GM23338 (cell line): Measurements from ENCODE around the gene ERFE. TPM values are rescaled to one million over a fixed set of nuclear protein-coding genes. Genes with fewer than 3 reads are reported as not detected.

Experiments used
- ATAC-seq: fragments of 200-7000 bp; cut with Tn5 transposase; 3 replicates; pipeline ENCODE4 v1.9.1; 2020
- DNase-seq: peaks from one replicate; pipeline ENCODE4 v3.0.0-alpha.2; 2015; ENCODE audit warnings: low spot score
- H2AFZ ChIP-seq: fragments of 200-600 bp; sonication (generic); 2 replicates; pipeline ENCODE4 v1.8.0; 2016; ENCODE audit warnings: antibody characterized with exemption, mild to moderate bottlenecking, moderate library complexity
- H3F3A ChIP-seq: fragments of 200-600 bp; sonication (generic); replicated peaks from 2 replicates; pipeline ENCODE4 v1.8.0; 2017; ENCODE audit warnings: antibody characterized with exemption, mixed run types, low read depth
- H3K27ac ChIP-seq: fragments of 200-600 bp; sonication (generic); 2 replicates; pipeline ENCODE4 v1.6.1; 2016; ENCODE audit warnings: low read depth
- H3K27me3 ChIP-seq: fragments of 200-600 bp; sonication (generic); 2 replicates; pipeline ENCODE4 v1.8.0; 2016; ENCODE audit warnings: mild to moderate bottlenecking, mixed run types, moderate library complexity; ENCODE audit not compliant: insufficient read depth
- H3K36me3 ChIP-seq: fragments of 200-600 bp; sonication (generic); 2 replicates; pipeline ENCODE4 v1.8.0; 2016; ENCODE audit warnings: mild to moderate bottlenecking; ENCODE audit not compliant: insufficient read depth
- H3K4me1 ChIP-seq: fragments of 200-600 bp; sonication (generic); 2 replicates; pipeline ENCODE4 v1.8.0; 2016; ENCODE audit warnings: mild to moderate bottlenecking, moderate library complexity; ENCODE audit not compliant: insufficient read depth
- H3K4me2 ChIP-seq: fragments of 200-600 bp; sonication (generic); 2 replicates; pipeline ENCODE4 v1.7.1; 2017; ENCODE audit warnings: mixed run types
- H3K4me3 ChIP-seq: fragments of 200-600 bp; sonication (generic); 2 replicates; pipeline ENCODE4 v1.6.1; 2016; ENCODE audit warnings: mixed run types
- H3K79me2 ChIP-seq: fragments of 200-600 bp; sonication (generic); replicated peaks from 2 replicates; pipeline ENCODE4 v1.8.0; 2017; ENCODE audit warnings: mild to moderate bottlenecking; ENCODE audit not compliant: insufficient read depth
- H3K9me2 ChIP-seq: fragments of 200-600 bp; sonication (generic); 2 replicates; pipeline ENCODE4 v1.8.0; 2017; ENCODE audit not compliant: insufficient read depth
- H4K20me1 ChIP-seq: fragments of 200-600 bp; sonication (generic); replicated peaks from 2 replicates; pipeline ENCODE4 v1.8.0; 2017; ENCODE audit warnings: mild to moderate bottlenecking; ENCODE audit not compliant: insufficient read depth
- H3K27ac Mint-ChIP-seq: 2 replicates; pipeline ENCODE4 v1.8.0; 2020; ENCODE audit warnings: inconsistent platforms, mild to moderate bottlenecking, moderate library complexity, mixed read lengths
- H3K27me3 Mint-ChIP-seq: 3 replicates; pipeline ENCODE4 v1.8.0; 2022; ENCODE audit warnings: low read depth, mild to moderate bottlenecking, moderate library complexity, mixed read lengths, inconsistent platforms; ENCODE audit not compliant: insufficient read depth, poor library complexity
- H3K36me3 Mint-ChIP-seq: 3 replicates; pipeline ENCODE4 v1.8.0; 2021; ENCODE audit warnings: low read depth, mild to moderate bottlenecking, inconsistent platforms, moderate library complexity, mixed read lengths
- H3K4me1 Mint-ChIP-seq: 3 replicates; pipeline ENCODE4 v1.8.0; 2020; ENCODE audit warnings: mild to moderate bottlenecking, inconsistent platforms, mixed read lengths
- H3K4me3 Mint-ChIP-seq: 3 replicates; pipeline ENCODE4 v1.8.0; 2021; ENCODE audit warnings: moderate library complexity, mild to moderate bottlenecking, inconsistent platforms, mixed read lengths
- H3K9me3 Mint-ChIP-seq: 3 replicates; pipeline ENCODE4 v1.8.0; 2020; ENCODE audit warnings: moderate library complexity, mild to moderate bottlenecking, inconsistent platforms, mixed read lengths
- CREB1 ChIP-seq: fragments of 250-450 bp; sonication (Bioruptor Pico); IDR thresholded peaks from 2 replicates; pipeline ENCODE4 v1.5.0; 2020; ENCODE audit warnings: low read depth, mild to moderate bottlenecking, moderate library complexity
- EZH2 ChIP-seq: fragments of 200-600 bp; sonication (generic); IDR thresholded peaks from one replicate; pipeline ENCODE4 v1.8.0; 2017; ENCODE audit warnings: antibody characterized with exemption, mild to moderate bottlenecking, low read depth; ENCODE audit not compliant: unreplicated experiment
- EZH2phosphoT487 ChIP-seq: fragments of 200-600 bp; sonication (generic); IDR thresholded peaks from one replicate; pipeline ENCODE4 v1.8.1; 2018; ENCODE audit warnings: antibody characterized with exemption; ENCODE audit not compliant: unreplicated experiment
- JUNB ChIP-seq: IDR thresholded peaks from one replicate; pipeline ENCODE4 v1.6.1; 2016; ENCODE audit warnings: antibody characterized with exemption; ENCODE audit not compliant: unreplicated experiment
- NANOG ChIP-seq: IDR thresholded peaks from 2 replicates; pipeline ENCODE4 v1.6.1; 2016; ENCODE audit warnings: antibody characterized with exemption, borderline replicate concordance
- POLR2AphosphoS5 ChIP-seq: IDR thresholded peaks from 2 replicates; pipeline ENCODE4 v1.6.1; 2016; ENCODE audit warnings: antibody characterized with exemption, low read depth
- STAT1 ChIP-seq: IDR thresholded peaks from one replicate; pipeline ENCODE4 v1.6.1; 2016; ENCODE audit warnings: antibody characterized with exemption; ENCODE audit not compliant: unreplicated experiment
- ZNF114 ChIP-seq: fragments of 250-450 bp; sonication (Bioruptor Pico); IDR thresholded peaks from 2 replicates; pipeline ENCODE4 v1.5.0; 2020; ENCODE audit warnings: mild to moderate bottlenecking, moderate library complexity
- ZNF331 ChIP-seq: fragments of 250-450 bp; sonication (Bioruptor Pico); IDR thresholded peaks from 2 replicates; pipeline ENCODE4 v1.5.0; 2020; ENCODE audit warnings: low read depth, mild to moderate bottlenecking, moderate library complexity
- polyA plus RNA-seq: library from polyadenylated mRNA; unstranded; fragments of >200 nt; fragmentation: Nextera tagmentation; extraction: Ambion mirVana; gene quantifications from 2 replicates; pipeline ENCODE4 v1.2.1, GENCODE V29; 2016
- total RNA-seq: library from RNA; depleted of rRNA; stranded (reverse); fragments of >200 nt; shearing (Covaris generic); gene quantifications from 2 replicates; pipeline ENCODE4 v1.2.3, GENCODE V29; 2014
- TF ChIP-seq, protein P1 (sequence below): IDR thresholded peaks from one replicate; pipeline ENCODE4 v1.6.1; 2018; ENCODE audit warnings: antibody characterized with exemption; ENCODE audit not compliant: unreplicated experiment
- TF ChIP-seq, protein P2 (sequence below): fragments of 250-450 bp; sonication (Bioruptor Pico); IDR thresholded peaks from 2 replicates; pipeline ENCODE4 v1.5.0; 2020; ENCODE audit warnings: mild to moderate bottlenecking, moderate library complexity
- TF ChIP-seq, protein P3 (sequence below): IDR thresholded peaks from 2 replicates; pipeline ENCODE4 v1.6.1; 2016; ENCODE audit warnings: antibody characterized with exemption
- TF ChIP-seq, protein P4 (sequence below), 2 experiments: fragments of 200-600 bp in 1 of 2; sonication (generic) in 1 of 2; conservative IDR thresholded peaks; 2 replicates each; pipeline versions ENCODE4 v1.5.1 to v1.6.1; 2016 to 2017; ENCODE audit warnings: antibody characterized with exemption in 2 of 2, low read depth in 2 of 2, mild to moderate bottlenecking in 2 of 2, moderate library complexity in 1 of 2

Gene ERFE
- total and polyA plus RNA-seq, 2 experiments from 2014 or later, result 1.0 to 3.3 TPM

DNA sequence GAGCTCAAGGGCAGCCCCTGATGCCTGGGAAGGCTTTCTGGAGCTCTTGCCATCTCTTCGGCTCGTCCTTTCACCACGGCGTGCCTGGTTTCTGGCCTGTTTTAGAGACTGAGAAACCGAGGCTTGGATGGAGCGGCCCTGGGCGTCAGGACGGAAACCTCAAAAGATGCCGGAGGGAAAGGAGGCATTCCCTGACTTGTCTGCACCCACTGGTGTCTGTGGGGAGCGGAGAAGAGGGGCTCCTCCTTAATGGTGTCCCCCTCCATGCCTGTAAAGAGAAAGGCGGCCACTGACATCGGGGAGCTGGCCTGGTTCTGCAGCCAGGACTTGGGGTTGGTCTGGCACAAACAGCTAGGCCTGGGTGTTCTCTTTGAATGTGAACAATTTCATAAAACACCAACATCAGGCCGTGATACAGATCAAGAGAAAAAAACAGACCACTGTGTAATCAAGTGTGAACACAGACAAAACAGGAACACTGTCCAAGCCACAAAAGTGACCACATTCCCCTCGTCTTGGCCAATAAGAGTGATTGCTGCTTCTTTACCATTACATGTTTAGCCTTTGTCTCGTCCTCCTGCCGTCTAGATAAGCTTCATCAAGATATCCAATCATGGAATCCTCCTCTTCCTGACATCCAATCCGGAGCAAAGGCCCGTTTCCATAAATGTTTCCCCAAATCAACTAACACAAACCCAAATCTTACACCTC, 45.4 kb downstream of the ERFE start:
- H3K4me1 ChIP-seq, result peaks cover 17% of the 10 kb centered on the region
- H3K4me2 ChIP-seq, result peak overlapping the region; percentile 83
- H2AFZ ChIP-seq, result peak overlapping the region; percentile 99
- Mint-ChIP-seq H3K4me1 (peaks cover 6% of the 10 kb centered on the region), H3K36me3 (peaks cover 4% of the 10 kb centered on the region; the same call in 1 of the 3 replicates), H3K27me3 (peaks cover 6% of the 10 kb centered on the region), H3K27ac (no peak overlapping the region), H3K4me3 (peak overlapping the region; percentile 79), H3K9me3 (peaks cover 9% of the 10 kb centered on the region)
- DNase-seq (no peak), ATAC-seq (peak; percentile 20; the same call in 2 of the 3 replicates)
- peak overlapping the region; percentile 57 for H3K4me3 ChIP-seq
- peaks cover 8% of the 10 kb centered on the region; the same call in 1 of the 2 replicates for H3K27me3 ChIP-seq
- H3F3A ChIP-seq, result no peaks in the 10 kb centered on the region
- H3K9me2 ChIP-seq, result 0 out of 2 replicates have a peak, but pooled peaks cover 4% of the 10 kb centered on the region
- peaks cover 39% of the 10 kb centered on the region for H3K79me2 ChIP-seq
- H3K27ac ChIP-seq, result no peak overlapping the region
- H4K20me1 ChIP-seq, result peaks cover 33% of the 10 kb centered on the region
- TF ChIP-seq ZNF114 (CRISPR knock-in tag) (no peak), EZH2phosphoT487 (no peak), NANOG (no peak), JUNB (no peak), CREB1 (CRISPR knock-in tag) (no peak), EZH2 (no peak), STAT1 (no peak), ZNF331 (CRISPR knock-in tag) (no peak), POLR2AphosphoS5 (no peak)
- TF ChIP-seq, protein P1, sequence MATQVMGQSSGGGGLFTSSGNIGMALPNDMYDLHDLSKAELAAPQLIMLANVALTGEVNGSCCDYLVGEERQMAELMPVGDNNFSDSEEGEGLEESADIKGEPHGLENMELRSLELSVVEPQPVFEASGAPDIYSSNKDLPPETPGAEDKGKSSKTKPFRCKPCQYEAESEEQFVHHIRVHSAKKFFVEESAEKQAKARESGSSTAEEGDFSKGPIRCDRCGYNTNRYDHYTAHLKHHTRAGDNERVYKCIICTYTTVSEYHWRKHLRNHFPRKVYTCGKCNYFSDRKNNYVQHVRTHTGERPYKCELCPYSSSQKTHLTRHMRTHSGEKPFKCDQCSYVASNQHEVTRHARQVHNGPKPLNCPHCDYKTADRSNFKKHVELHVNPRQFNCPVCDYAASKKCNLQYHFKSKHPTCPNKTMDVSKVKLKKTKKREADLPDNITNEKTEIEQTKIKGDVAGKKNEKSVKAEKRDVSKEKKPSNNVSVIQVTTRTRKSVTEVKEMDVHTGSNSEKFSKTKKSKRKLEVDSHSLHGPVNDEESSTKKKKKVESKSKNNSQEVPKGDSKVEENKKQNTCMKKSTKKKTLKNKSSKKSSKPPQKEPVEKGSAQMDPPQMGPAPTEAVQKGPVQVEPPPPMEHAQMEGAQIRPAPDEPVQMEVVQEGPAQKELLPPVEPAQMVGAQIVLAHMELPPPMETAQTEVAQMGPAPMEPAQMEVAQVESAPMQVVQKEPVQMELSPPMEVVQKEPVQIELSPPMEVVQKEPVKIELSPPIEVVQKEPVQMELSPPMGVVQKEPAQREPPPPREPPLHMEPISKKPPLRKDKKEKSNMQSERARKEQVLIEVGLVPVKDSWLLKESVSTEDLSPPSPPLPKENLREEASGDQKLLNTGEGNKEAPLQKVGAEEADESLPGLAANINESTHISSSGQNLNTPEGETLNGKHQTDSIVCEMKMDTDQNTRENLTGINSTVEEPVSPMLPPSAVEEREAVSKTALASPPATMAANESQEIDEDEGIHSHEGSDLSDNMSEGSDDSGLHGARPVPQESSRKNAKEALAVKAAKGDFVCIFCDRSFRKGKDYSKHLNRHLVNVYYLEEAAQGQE, result no peak
- TF ChIP-seq, protein P2, sequence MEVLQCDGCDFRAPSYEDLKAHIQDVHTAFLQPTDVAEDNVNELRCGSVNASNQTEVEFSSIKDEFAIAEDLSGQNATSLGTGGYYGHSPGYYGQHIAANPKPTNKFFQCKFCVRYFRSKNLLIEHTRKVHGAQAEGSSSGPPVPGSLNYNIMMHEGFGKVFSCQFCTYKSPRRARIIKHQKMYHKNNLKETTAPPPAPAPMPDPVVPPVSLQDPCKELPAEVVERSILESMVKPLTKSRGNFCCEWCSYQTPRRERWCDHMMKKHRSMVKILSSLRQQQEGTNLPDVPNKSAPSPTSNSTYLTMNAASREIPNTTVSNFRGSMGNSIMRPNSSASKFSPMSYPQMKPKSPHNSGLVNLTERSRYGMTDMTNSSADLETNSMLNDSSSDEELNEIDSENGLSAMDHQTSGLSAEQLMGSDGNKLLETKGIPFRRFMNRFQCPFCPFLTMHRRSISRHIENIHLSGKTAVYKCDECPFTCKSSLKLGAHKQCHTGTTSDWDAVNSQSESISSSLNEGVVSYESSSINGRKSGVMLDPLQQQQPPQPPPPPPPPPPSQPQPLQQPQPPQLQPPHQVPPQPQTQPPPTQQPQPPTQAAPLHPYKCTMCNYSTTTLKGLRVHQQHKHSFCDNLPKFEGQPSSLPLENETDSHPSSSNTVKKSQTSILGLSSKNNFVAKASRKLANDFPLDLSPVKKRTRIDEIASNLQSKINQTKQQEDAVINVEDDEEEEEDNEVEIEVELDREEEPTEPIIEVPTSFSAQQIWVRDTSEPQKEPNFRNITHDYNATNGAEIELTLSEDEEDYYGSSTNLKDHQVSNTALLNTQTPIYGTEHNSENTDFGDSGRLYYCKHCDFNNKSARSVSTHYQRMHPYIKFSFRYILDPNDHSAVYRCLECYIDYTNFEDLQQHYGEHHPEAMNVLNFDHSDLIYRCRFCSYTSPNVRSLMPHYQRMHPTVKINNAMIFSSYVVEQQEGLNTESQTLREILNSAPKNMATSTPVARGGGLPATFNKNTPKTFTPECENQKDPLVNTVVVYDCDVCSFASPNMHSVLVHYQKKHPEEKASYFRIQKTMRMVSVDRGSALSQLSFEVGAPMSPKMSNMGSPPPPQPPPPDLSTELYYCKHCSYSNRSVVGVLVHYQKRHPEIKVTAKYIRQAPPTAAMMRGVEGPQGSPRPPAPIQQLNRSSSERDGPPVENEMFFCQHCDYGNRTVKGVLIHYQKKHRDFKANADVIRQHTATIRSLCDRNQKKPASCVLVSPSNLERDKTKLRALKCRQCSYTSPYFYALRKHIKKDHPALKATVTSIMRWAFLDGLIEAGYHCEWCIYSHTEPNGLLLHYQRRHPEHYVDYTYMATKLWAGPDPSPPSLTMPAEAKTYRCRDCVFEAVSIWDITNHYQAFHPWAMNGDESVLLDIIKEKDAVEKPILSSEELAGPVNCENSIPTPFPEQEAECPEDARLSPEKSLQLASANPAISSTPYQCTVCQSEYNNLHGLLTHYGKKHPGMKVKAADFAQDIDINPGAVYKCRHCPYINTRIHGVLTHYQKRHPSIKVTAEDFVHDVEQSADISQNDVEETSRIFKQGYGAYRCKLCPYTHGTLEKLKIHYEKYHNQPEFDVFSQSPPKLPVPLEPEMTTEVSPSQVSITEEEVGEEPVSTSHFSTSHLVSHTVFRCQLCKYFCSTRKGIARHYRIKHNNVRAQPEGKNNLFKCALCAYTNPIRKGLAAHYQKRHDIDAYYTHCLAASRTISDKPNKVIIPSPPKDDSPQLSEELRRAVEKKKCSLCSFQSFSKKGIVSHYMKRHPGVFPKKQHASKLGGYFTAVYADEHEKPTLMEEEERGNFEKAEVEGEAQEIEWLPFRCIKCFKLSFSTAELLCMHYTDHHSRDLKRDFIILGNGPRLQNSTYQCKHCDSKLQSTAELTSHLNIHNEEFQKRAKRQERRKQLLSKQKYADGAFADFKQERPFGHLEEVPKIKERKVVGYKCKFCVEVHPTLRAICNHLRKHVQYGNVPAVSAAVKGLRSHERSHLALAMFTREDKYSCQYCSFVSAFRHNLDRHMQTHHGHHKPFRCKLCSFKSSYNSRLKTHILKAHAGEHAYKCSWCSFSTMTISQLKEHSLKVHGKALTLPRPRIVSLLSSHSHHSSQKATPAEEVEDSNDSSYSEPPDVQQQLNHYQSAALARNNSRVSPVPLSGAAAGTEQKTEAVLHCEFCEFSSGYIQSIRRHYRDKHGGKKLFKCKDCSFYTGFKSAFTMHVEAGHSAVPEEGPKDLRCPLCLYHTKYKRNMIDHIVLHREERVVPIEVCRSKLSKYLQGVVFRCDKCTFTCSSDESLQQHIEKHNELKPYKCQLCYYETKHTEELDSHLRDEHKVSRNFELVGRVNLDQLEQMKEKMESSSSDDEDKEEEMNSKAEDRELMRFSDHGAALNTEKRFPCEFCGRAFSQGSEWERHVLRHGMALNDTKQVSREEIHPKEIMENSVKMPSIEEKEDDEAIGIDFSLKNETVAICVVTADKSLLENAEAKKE (CRISPR knock-in tag), result no peak
- TF ChIP-seq, protein P3, sequence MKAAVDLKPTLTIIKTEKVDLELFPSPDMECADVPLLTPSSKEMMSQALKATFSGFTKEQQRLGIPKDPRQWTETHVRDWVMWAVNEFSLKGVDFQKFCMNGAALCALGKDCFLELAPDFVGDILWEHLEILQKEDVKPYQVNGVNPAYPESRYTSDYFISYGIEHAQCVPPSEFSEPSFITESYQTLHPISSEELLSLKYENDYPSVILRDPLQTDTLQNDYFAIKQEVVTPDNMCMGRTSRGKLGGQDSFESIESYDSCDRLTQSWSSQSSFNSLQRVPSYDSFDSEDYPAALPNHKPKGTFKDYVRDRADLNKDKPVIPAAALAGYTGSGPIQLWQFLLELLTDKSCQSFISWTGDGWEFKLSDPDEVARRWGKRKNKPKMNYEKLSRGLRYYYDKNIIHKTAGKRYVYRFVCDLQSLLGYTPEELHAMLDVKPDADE, result no peak
- TF ChIP-seq, protein P4, sequence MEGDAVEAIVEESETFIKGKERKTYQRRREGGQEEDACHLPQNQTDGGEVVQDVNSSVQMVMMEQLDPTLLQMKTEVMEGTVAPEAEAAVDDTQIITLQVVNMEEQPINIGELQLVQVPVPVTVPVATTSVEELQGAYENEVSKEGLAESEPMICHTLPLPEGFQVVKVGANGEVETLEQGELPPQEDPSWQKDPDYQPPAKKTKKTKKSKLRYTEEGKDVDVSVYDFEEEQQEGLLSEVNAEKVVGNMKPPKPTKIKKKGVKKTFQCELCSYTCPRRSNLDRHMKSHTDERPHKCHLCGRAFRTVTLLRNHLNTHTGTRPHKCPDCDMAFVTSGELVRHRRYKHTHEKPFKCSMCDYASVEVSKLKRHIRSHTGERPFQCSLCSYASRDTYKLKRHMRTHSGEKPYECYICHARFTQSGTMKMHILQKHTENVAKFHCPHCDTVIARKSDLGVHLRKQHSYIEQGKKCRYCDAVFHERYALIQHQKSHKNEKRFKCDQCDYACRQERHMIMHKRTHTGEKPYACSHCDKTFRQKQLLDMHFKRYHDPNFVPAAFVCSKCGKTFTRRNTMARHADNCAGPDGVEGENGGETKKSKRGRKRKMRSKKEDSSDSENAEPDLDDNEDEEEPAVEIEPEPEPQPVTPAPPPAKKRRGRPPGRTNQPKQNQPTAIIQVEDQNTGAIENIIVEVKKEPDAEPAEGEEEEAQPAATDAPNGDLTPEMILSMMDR (conservative IDR thresholded peaks at IDR 0.05; ENCODE audit: low read depth in 2 of 2), result no peak
- H3K36me3 ChIP-seq, result no peaks in the 10 kb centered on the region
